Kidney (tissue), 14 donors: ENCODE data around the gene HPS1. TPM values are rescaled to one million over a fixed set of nuclear protein-coding genes. Genes with fewer than 3 reads are reported as not detected.

ENCODE experiments used
- DNase-seq, 5 donors: peaks; one replicate each; pipeline ENCODE4 v3.0.0-alpha.2; 2013 to 2020
- FAIRE-seq: peaks from 2 replicates; lab custom pipeline; 2012; peaks lifted over from hg19 to GRCh38; lab: Jason Lieb, UNC
- H3K27ac ChIP-seq, 2 donors: one replicate each; pipeline ENCODE4 v1.7.0; 2013; ENCODE audit warnings: low read depth in 2 of 2, low read length in 2 of 2, inconsistent platforms in 1 of 2
- H3K27me3 ChIP-seq: one replicate; pipeline ENCODE4 v1.7.1; 2013; ENCODE audit warnings: low read length, inconsistent platforms; ENCODE audit not compliant: control insufficient read depth, insufficient read depth
- H3K36me3 ChIP-seq, 3 donors: one replicate each; pipeline versions ENCODE4 v1.7.0 to v1.7.1; 2013; ENCODE audit warnings: low read length in 3 of 3, control low read depth in 1 of 3, inconsistent platforms in 1 of 3; ENCODE audit not compliant: insufficient read depth in 3 of 3, control insufficient read depth in 2 of 3
- H3K4me1 ChIP-seq, 3 donors: one replicate each; pipeline versions ENCODE4 v1.7.0 to v1.7.1; 2013; ENCODE audit warnings: low read length in 3 of 3, inconsistent platforms in 1 of 3, low read depth in 1 of 3; ENCODE audit not compliant: control insufficient read depth in 2 of 3, insufficient read depth in 2 of 3
- H3K4me3 ChIP-seq, 3 donors: one replicate each; pipeline versions ENCODE4 v1.7.0 to v1.8.1; 2013; ENCODE audit warnings: low read length in 3 of 3, control low read depth in 1 of 3, inconsistent platforms in 1 of 3
- H3K9ac ChIP-seq, 3 donors: one replicate each; pipeline versions ENCODE4 v1.7.0 to v1.7.1; 2013; ENCODE audit warnings: low read length in 3 of 3, control low read depth in 1 of 3, inconsistent platforms in 1 of 3
- H3K9me3 ChIP-seq, 3 donors: one replicate each; pipeline versions ENCODE4 v1.7.0 to v1.7.1; 2013; ENCODE audit warnings: low read length in 3 of 3, control low read depth in 1 of 3, inconsistent platforms in 1 of 3; ENCODE audit not compliant: control insufficient read depth in 2 of 3, insufficient read depth in 1 of 3
- intact Hi-C: fragments of 100-400 bp; cut with DNase I; formaldehyde crosslinking; loops from one replicate; pipeline ENCODE4 v1.11.1; 2022
- polyA plus RNA-seq: library from polyadenylated mRNA; stranded (reverse); fragments of 350-450 nt; fragmentation: Illumina TruSeq; extraction: RNeasy Lipid Tissue Mini Kit (QIAGEN cat#74804); gene quantifications from one replicate; pipeline ENCODE4 v1.2.3, GENCODE V29; 2014; ENCODE audit warnings: low read depth, low replicate concordance; ENCODE audit not compliant: insufficient read depth
- total RNA-seq: library from RNA; stranded (reverse); fragmentation: NEBNext Ultra II Directional; extraction: Animal tissue kit (Norgen Biotek cat#: 25700); gene quantifications from one replicate; pipeline ENCODE4 v1.2.1, GENCODE V29; 2021
- TF ChIP-seq, protein P1 (sequence below): IDR thresholded peaks from 3 replicates; pipeline ENCODE4 v1.5.1; 2012; ENCODE audit warnings: mild to moderate bottlenecking, moderate library complexity, borderline replicate concordance; ENCODE audit not compliant: insufficient read depth; ENCODE audit errors: extremely low read depth
- donor health status: control.
- donor health status: control.
- donor health status: control.
- donor health status: control.
- donor health status: control.
- donor health status: DM: yes; HTN: yes; CAD: no.
- donor health status: Normal renal cell carcinoma (clear cell type).

The HPS1 gene
- total and polyA plus RNA-seq, 2 donors from 2014 or later, result 42.7 to 63.3 TPM

- no peak overlapping the region for H3K4me3 ChIP-seq
- no peaks in the 10 kb centered on the region for H3K9me3 ChIP-seq
- FAIRE-seq (no peak), DNase-seq (no peak)
- no peaks in the 10 kb centered on the region for H3K27me3 ChIP-seq
- no peaks in the 10 kb centered on the region for H3K36me3 ChIP-seq
- H3K9ac ChIP-seq, result no peak overlapping the region
- TF ChIP-seq, protein P1, sequence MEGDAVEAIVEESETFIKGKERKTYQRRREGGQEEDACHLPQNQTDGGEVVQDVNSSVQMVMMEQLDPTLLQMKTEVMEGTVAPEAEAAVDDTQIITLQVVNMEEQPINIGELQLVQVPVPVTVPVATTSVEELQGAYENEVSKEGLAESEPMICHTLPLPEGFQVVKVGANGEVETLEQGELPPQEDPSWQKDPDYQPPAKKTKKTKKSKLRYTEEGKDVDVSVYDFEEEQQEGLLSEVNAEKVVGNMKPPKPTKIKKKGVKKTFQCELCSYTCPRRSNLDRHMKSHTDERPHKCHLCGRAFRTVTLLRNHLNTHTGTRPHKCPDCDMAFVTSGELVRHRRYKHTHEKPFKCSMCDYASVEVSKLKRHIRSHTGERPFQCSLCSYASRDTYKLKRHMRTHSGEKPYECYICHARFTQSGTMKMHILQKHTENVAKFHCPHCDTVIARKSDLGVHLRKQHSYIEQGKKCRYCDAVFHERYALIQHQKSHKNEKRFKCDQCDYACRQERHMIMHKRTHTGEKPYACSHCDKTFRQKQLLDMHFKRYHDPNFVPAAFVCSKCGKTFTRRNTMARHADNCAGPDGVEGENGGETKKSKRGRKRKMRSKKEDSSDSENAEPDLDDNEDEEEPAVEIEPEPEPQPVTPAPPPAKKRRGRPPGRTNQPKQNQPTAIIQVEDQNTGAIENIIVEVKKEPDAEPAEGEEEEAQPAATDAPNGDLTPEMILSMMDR, result no peak
- no peaks in the 10 kb centered on the region for H3K4me1 ChIP-seq
- intact Hi-C loops, result no loop called here
- H3K27ac ChIP-seq, result no peak overlapping the region
These were observed 43.1 kb upstream of the HPS1 start for GRCh38 chr10:98489561-98490481.

DNA sequence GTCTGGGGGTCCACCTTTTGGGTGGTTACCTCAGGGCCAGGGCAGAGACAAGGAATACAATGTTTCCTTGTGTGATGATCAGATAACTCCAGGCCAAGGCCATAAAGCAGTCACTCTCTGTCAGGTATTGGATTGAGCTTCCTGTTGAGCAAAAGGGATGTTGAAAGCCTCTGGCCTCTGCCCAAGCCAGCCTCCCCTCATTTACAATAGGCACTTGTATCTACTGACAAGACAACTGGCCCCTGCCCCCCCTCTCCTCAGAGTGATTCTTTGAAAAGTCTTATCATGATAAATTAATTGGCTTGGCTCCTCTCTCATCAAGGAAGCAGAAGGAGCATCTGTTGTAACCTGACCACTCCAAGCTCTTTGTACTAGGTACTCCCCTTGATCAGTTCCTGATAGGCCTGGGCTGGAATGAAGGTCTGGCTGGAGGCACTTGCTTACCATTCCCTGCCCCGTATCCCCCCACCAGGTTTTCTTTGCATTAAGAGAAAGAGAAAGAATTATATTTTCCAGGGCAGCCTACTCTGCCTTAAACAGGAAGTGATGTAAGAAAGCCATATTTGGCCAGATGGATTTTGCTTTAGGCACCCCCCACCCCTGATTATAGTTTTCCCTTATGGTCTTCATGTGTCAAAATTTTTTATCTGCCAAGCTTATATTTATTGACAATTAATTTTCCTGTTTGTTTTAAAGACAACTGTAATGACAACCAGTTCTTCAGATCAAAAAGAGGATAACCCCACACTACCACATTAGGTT, 42.1 kb upstream of the HPS1 start:
- intact Hi-C loops, result no loop called here
- H3K4me3 ChIP-seq, result no peak overlapping the region
- no peak for FAIRE-seq
- no peak overlapping the region for H3K27ac ChIP-seq
- H3K4me1 ChIP-seq, result no peaks in the 10 kb centered on the region
- TF ChIP-seq, protein P1, result no peak
- H3K9me3 ChIP-seq, result no peaks in the 10 kb centered on the region
- no peaks in the 10 kb centered on the region for H3K27me3 ChIP-seq
- no peak overlapping the region for H3K9ac ChIP-seq
- DNase-seq, result no peak
- H3K36me3 ChIP-seq, result no peaks in the 10 kb centered on the region

- FAIRE-seq (no peak), DNase-seq (no peak)
- no peaks in the 10 kb centered on the region for H3K4me1 ChIP-seq
- H3K36me3 ChIP-seq, result no peaks in the 10 kb centered on the region
- TF ChIP-seq, protein P1, result no peak
- no peaks in the 10 kb centered on the region for H3K9me3 ChIP-seq
- intact Hi-C loops, result no loop called here
- no peaks in the 10 kb centered on the region for H3K27me3 ChIP-seq
- H3K9ac ChIP-seq, result no peak overlapping the region
- no peak overlapping the region for H3K4me3 ChIP-seq
- H3K27ac ChIP-seq, result no peak overlapping the region
These were observed 40.9 kb upstream of the HPS1 start for GRCh38 chr10:98487649-98488048.
